D341Med (cell line): ENCODE results near the gene TCF15.

Source experiments
- DNase-seq: peaks from one replicate; pipeline ENCODE4 v3.0.0; 2012; ENCODE audit warnings: low spot score

Gene TCF15

GRCh38 chr20:611047-611842 is 1.1 kb upstream of the TCF15 start:
- no peak for DNase-seq

- peak; percentile 80 for DNase-seq
Measured at GRCh38 chr20:609371-609964, 641 bp downstream of the TCF15 start.

GRCh38 chr20:608970-609369 is 1.1 kb downstream of the TCF15 start:
- DNase-seq: no peak

GRCh38 chr20:607476-607875 is 2.6 kb downstream of the TCF15 start:
- DNase-seq: no peak

- no peak for DNase-seq
Measured at GRCh38 chr20:605237-605636, 4.9 kb downstream of the TCF15 start.

GRCh38 chr20:603116-603640 is 6.9 kb downstream of the TCF15 start:
- DNase-seq: no peak

GRCh38 chr20:602111-602970 is 7.8 kb downstream of the TCF15 start:
- no peak for DNase-seq

GRCh38 chr20:600736-601135 is 9.4 kb downstream of the TCF15 start:
- no peak for DNase-seq

- DNase-seq: no peak
Measured at GRCh38 chr20:600141-600540, 10.0 kb downstream of the TCF15 start.

GRCh38 chr20:598133-598850 is 11.8 kb downstream of the TCF15 start:
- DNase-seq: no peak

GRCh38 chr20:597560-597959 is 12.5 kb downstream of the TCF15 start:
- DNase-seq: no peak

- DNase-seq: no peak
Measured at GRCh38 chr20:595330-596308, 14.5 kb downstream of the TCF15 start.

GRCh38 chr20:592506-592905 is 17.6 kb downstream of the TCF15 start:
- DNase-seq: no peak

- DNase-seq: no peak
Measured at GRCh38 chr20:591941-592340, 18.2 kb downstream of the TCF15 start.

- no peak for DNase-seq
Measured at GRCh38 chr20:588932-589672, 21.0 kb downstream of the TCF15 start.

GRCh38 chr20:588476-588875 is 21.6 kb downstream of the TCF15 start:
- no peak for DNase-seq

GRCh38 chr20:584971-585301 is 25.2 kb downstream of the TCF15 start:
- DNase-seq: no peak

GRCh38 chr20:584161-584970 is 25.7 kb downstream of the TCF15 start:
- no peak for DNase-seq

GRCh38 chr20:582204-582603 is 27.9 kb downstream of the TCF15 start:
- no peak for DNase-seq
